ENCODE data around the gene ANXA11. TPM values are rescaled to one million over a fixed set of nuclear protein-coding genes. Genes with fewer than 3 reads are reported as not detected.

Gene ANXA11
- 91.0 and 149 TPM in 2 replicates for total RNA-seq

GRCh38 chr10:80205477-80206276, at the start of gene ANXA11:
Gene ANXA11 (minus strand): TSS chr10:80205537. CDS start chr10:80172861, 32,676 bp downstream.

GRCh38 chr10:80132299-80133139, 72.8 kb downstream of the ANXA11 start, which contains the start of gene PLAC9:
Gene PLAC9 (plus strand): TSS chr10:80132730. CDS start chr10:80132763, 33 bp downstream.

Small RNAs within 50 kb of the gene (small RNA-seq; reads per million reads assigned to genes)
- not detected for gene RPS12P2 (ENCODE audit: low replicate concordance)

Other genes with a start within 250 kb of the ANXA11 start
- gene TMEM254, start 126.9 kb downstream of the ANXA11 start, total RNA-seq, result 6.9 and 7.9 TPM in 2 replicates
- gene PLAC9, start 72.8 kb downstream of the ANXA11 start, total RNA-seq, result 0.29 and 0.44 TPM in 2 replicates
- not detected in 2 replicates for gene MAT1A, start 84.1 kb upstream of the ANXA11 start, total RNA-seq
- gene DYDC1, start 151.2 kb upstream of the ANXA11 start, total RNA-seq, result not detected in 2 replicates
- not detected in 2 replicates for gene DYDC2, start 151.2 kb upstream of the ANXA11 start, total RNA-seq
- 33.0 and 49.4 TPM in 2 replicates for gene PRXL2A, start 203.0 kb upstream of the ANXA11 start, total RNA-seq
- gene TSPAN14, start 248.8 kb upstream of the ANXA11 start, total RNA-seq, result 91.0 and 146 TPM in 2 replicates

All from placental pericyte (primary cell).